ENCODE data around the gene CYB5RL.
"Not testable (repeated sequence)": the region's sequence is repeated elsewhere in the genome, so short reads cannot be mapped to it uniquely, and the experiment has no call there.

Gene CYB5RL

DNA sequence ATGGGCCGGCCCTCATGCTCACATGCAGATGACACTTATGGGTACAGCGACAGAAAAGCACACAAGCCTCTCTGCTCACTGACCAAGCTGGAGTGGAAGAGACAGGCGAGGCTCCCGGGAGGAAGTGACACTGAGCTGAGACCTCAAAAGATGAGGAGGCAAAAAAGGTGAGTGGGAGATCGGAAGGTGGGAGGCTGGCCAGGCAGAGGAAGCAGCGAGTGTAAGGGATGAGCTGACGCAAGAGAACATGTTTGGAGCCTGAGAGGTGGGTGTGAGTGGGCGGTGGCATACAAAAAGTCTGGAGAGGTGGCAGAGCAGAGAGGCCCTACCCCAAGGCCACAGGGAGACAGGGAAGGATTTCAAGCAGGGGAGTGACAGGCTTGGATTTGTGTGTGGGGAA is 28.8 kb downstream of the CYB5RL start:
- Histone ChIP-seq H3K36me3 (ENCODE audit: control insufficient read depth, insufficient read depth, low read length) (no peaks in the 10 kb centered on the region), H3K4me3 (replicated peaks; ENCODE audit: low read depth, low read length) (no peak overlapping the region), H3K27me3 (replicated peaks; ENCODE audit: control insufficient read depth, insufficient read depth, low read length) (no peaks in the 10 kb centered on the region)
- TF ChIP-seq CTCF (IDR thresholded peaks at IDR 0.05; ENCODE audit: insufficient read depth, low read length, poor library complexity, severe bottlenecking), result no peak
- DNase-seq (ENCODE audit: extremely low read depth, insufficient read length), result no peak

GRCh38 chr1:54169068-54169467 is 30.8 kb downstream of the CYB5RL start:
- no peak for TF ChIP-seq CTCF (IDR thresholded peaks at IDR 0.05; ENCODE audit: insufficient read depth, low read length, poor library complexity, severe bottlenecking)
- DNase-seq (ENCODE audit: extremely low read depth, insufficient read length), result no peak
- H3K4me3 ChIP-seq (replicated peaks; ENCODE audit: low read depth, low read length), result no peak overlapping the region
- no peaks in the 10 kb centered on the region for H3K36me3 ChIP-seq (ENCODE audit: control insufficient read depth, insufficient read depth, low read length)
- H3K27me3 ChIP-seq (replicated peaks; ENCODE audit: control insufficient read depth, insufficient read depth, low read length), result no peaks in the 10 kb centered on the region

DNA sequence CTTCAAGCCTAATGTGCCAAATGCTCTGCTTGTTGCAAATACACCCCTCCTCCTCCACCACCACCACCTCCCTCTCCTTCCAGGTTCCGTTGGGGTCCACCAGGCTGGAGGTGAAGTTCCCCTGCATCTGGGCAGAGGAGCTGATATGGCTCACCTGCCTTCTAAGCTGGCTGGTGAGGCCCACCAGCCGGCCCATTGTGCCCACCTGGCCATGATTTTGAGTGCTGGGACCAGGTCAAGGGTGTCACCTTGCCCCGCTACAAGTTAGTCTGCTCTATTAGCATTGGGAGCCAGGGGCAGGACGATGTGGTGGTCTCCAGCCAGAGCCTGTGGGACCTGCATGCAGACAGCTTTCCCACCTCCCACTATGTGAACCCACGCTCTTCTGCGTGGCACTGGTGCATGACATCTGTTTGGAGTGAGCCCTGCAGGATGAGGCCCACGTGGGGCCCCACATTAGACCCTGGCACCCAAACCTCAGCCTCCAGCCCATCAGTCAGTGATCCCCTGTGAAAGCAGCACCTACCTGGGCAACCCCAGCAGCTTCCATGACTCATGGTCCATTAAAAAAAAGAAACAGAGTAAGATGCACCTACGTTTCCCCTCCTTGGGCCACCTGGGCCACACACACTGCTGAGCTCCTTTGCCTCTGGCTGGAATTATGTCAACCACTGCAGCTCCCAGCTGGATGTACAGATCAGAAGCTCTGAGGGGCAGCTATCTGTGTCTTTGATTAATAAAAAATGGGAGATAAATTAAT is 31.4 kb downstream of the CYB5RL start:
- H3K36me3 ChIP-seq (ENCODE audit: control insufficient read depth, insufficient read depth, low read length), result no peaks in the 10 kb centered on the region
- no peak for TF ChIP-seq CTCF (IDR thresholded peaks at IDR 0.05; ENCODE audit: insufficient read depth, low read length, poor library complexity, severe bottlenecking)
- no peak for DNase-seq (ENCODE audit: extremely low read depth, insufficient read length)

GRCh38 chr1:54167422-54168139 is 32.2 kb downstream of the CYB5RL start:
- H3K27me3 ChIP-seq (replicated peaks; ENCODE audit: control insufficient read depth, insufficient read depth, low read length), result no peaks in the 10 kb centered on the region
- DNase-seq (ENCODE audit: extremely low read depth, insufficient read length), result no peak
- no peak overlapping the region for H3K4me3 ChIP-seq (replicated peaks; ENCODE audit: low read depth, low read length)
- no peaks in the 10 kb centered on the region for H3K36me3 ChIP-seq (ENCODE audit: control insufficient read depth, insufficient read depth, low read length)
- TF ChIP-seq CTCF (IDR thresholded peaks at IDR 0.05; ENCODE audit: insufficient read depth, low read length, poor library complexity, severe bottlenecking), result no peak

More for the DNA sequence above, 31.4 kb downstream of the CYB5RL start:
- Histone ChIP-seq H3K27me3 (replicated peaks; ENCODE audit: control insufficient read depth, insufficient read depth, low read length) (no peaks in the 10 kb centered on the region), H3K4me3 (replicated peaks; ENCODE audit: low read depth, low read length) (no peak overlapping the region)

- H3K4me3 ChIP-seq (replicated peaks; ENCODE audit: low read depth, low read length); DNase-seq (ENCODE audit: extremely low read depth, insufficient read length); H3K36me3 ChIP-seq (ENCODE audit: control insufficient read depth, insufficient read depth, low read length); H3K27me3 ChIP-seq (replicated peaks; ENCODE audit: control insufficient read depth, insufficient read depth, low read length): not testable (repeated sequence)
These were observed 33.5 kb downstream of the CYB5RL start for GRCh38 chr1:54166357-54166756.

DNA sequence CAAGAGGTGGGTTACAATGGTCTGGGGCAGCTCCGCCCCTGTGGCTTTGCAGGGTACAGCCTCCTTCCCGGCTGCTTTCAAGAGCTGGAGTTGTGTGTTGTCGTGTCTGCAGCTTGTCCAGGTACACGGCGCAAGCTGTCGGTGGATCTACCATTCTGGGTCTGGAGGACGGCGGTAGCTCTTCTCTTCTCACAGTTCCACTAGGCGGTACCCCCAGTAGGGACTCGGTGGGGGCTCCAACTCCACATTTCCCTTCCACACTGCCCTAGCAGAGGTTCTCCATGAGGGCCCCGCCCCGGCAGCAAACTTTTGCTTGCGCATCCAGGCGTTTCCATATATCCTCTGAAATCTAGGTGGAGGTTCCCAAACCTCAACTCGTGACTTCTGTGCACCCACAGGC is 34.7 kb downstream of the CYB5RL start:
- H3K27me3 ChIP-seq (replicated peaks; ENCODE audit: control insufficient read depth, insufficient read depth, low read length), result no peaks in the 10 kb centered on the region
- H3K36me3 ChIP-seq (ENCODE audit: control insufficient read depth, insufficient read depth, low read length), result no peaks in the 10 kb centered on the region
- H3K4me3 ChIP-seq (replicated peaks; ENCODE audit: low read depth, low read length), result no peak overlapping the region
- DNase-seq (ENCODE audit: extremely low read depth, insufficient read length), result no peak
- TF ChIP-seq CTCF (IDR thresholded peaks at IDR 0.05; ENCODE audit: insufficient read depth, low read length, poor library complexity, severe bottlenecking), result no peak
